Measurements from ENCODE around the gene HDHD5.
"Not testable (repeated sequence)": the region's sequence is repeated elsewhere in the genome, so short reads cannot be mapped to it uniquely, and the experiment has no call there.

The HDHD5 gene

DNA sequence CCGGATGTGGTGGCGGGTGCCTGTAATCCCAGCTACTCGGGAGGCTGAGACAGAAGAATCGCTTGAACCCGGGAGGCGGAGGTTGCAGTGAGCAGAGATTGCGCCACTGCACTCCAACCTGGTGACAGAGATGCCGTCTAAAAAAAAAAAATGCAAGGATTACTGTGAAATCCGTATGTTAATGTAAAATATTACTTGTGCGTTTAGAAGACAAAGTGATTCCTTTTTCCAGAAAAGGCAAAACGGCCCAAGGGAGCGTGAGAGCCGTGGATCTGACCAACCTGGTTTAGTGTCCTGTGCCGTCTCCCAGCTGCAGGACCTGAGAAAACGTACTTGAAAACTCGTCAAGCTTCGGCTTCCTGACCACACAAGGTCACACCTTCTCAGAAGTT, 905 bp downstream of the HDHD5 start:
- in situ Hi-C loops (cut with MboI; ENCODE audit: low sequenced_read_pairs, unreplicated experiment): no loop called here
- DNase-seq (ENCODE audit: low spot score): no peak
- TF ChIP-seq, protein P1, sequence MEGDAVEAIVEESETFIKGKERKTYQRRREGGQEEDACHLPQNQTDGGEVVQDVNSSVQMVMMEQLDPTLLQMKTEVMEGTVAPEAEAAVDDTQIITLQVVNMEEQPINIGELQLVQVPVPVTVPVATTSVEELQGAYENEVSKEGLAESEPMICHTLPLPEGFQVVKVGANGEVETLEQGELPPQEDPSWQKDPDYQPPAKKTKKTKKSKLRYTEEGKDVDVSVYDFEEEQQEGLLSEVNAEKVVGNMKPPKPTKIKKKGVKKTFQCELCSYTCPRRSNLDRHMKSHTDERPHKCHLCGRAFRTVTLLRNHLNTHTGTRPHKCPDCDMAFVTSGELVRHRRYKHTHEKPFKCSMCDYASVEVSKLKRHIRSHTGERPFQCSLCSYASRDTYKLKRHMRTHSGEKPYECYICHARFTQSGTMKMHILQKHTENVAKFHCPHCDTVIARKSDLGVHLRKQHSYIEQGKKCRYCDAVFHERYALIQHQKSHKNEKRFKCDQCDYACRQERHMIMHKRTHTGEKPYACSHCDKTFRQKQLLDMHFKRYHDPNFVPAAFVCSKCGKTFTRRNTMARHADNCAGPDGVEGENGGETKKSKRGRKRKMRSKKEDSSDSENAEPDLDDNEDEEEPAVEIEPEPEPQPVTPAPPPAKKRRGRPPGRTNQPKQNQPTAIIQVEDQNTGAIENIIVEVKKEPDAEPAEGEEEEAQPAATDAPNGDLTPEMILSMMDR (IDR thresholded peaks at IDR 0.05; ENCODE audit: borderline replicate concordance, control extremely low read depth, extremely low read depth, insufficient read depth, missing control alignments): no peak

DNA sequence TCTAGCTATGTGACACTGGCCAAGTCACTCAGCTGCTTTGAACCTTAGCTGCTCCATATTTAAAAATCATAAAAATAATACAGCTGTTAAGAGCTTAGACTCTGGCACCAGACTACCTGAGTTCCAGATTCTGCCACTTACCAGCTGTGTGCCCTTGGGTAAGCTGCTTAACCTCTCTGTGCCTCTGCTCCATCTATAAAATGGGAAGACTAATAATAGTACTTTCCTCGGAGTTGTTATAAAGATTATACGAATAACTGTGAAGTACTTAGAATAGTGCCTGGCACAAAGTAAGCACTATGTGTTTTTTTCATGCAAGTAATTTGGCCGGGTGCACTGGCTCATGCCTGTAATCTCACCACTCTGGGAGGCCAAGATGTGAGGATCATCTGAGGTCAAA, 1.4 kb downstream of the HDHD5 start:
- in situ Hi-C loops (cut with MboI; ENCODE audit: low sequenced_read_pairs, unreplicated experiment): no loop called here
- TF ChIP-seq, protein P1 (IDR thresholded peaks at IDR 0.05; ENCODE audit: borderline replicate concordance, control extremely low read depth, extremely low read depth, insufficient read depth, missing control alignments): no peak

DNA sequence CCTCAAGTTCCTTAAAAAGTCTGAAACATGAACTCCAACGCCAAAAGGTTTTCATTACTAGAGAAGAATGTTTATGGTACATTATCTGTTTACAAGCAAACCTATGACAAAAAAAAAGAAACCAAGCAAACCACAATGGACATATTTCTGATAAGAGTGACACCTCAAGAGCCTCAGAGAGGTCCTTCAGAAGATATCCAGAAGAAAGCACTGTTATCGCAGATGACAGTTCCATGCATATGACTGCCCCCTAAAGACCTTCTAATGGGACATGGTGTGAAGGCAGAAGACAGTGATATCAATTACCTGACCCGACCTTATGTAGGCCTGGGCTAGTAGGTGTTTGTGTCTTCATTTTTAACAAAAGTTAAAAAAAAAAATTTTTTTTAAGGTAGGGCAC, 3.1 kb downstream of the HDHD5 start:
- in situ Hi-C loops (cut with MboI; ENCODE audit: low sequenced_read_pairs, unreplicated experiment): no loop called here

More for the DNA sequence above, 1.4 kb downstream of the HDHD5 start:
- DNase-seq (ENCODE audit: low spot score): no peak

DNA sequence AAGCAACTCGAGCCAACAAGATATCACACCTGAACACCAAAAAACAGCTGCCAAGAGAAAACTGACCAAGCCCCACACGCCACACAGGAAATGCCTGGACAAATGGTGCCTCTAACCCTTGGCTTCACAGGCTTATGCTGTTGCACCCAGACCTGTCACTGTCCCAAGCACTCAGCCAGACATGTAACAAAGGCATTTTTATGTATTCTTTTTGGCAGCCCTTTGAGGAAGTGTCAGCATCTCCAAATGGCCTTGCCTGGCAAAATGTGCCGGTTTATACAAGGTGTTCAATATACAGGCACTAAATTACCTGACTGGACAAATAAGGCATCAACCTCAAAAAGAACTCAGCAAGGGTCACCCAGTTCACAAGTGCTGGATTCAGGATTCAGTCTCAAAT, 6.1 kb downstream of the HDHD5 start:
- DNase-seq (ENCODE audit: low spot score): no peak
- TF ChIP-seq, protein P1 (IDR thresholded peaks at IDR 0.05; ENCODE audit: borderline replicate concordance, control extremely low read depth, extremely low read depth, insufficient read depth, missing control alignments): no peak
- in situ Hi-C loops (cut with MboI; ENCODE audit: low sequenced_read_pairs, unreplicated experiment): no loop called here

More for the DNA sequence above, 3.1 kb downstream of the HDHD5 start:
- no peak for DNase-seq (ENCODE audit: low spot score)
- TF ChIP-seq, protein P1 (IDR thresholded peaks at IDR 0.05; ENCODE audit: borderline replicate concordance, control extremely low read depth, extremely low read depth, insufficient read depth, missing control alignments): no peak

DNA sequence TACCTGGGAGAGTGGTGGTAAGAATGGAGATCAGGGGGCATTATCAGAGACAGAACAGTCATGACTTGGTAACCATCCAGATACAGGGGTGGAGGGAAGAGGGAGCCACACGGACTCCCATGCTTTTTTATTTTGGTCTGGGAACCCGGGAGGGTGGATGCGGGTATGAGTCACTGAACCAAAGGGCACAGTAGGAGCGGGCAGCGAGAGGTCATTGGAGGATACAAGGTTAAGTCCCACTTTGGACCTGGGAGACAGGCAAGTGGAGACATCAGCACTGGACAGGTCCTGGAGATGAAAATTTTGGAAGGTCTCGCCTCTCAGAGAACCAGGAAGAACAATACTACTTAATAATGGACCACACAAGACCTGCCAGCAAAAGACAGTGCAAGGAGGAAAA, 6.7 kb downstream of the HDHD5 start:
- in situ Hi-C loops (cut with MboI; ENCODE audit: low sequenced_read_pairs, unreplicated experiment): no loop called here
- TF ChIP-seq, protein P1 (IDR thresholded peaks at IDR 0.05; ENCODE audit: borderline replicate concordance, control extremely low read depth, extremely low read depth, insufficient read depth, missing control alignments): no peak
- DNase-seq (ENCODE audit: low spot score): no peak

DNA sequence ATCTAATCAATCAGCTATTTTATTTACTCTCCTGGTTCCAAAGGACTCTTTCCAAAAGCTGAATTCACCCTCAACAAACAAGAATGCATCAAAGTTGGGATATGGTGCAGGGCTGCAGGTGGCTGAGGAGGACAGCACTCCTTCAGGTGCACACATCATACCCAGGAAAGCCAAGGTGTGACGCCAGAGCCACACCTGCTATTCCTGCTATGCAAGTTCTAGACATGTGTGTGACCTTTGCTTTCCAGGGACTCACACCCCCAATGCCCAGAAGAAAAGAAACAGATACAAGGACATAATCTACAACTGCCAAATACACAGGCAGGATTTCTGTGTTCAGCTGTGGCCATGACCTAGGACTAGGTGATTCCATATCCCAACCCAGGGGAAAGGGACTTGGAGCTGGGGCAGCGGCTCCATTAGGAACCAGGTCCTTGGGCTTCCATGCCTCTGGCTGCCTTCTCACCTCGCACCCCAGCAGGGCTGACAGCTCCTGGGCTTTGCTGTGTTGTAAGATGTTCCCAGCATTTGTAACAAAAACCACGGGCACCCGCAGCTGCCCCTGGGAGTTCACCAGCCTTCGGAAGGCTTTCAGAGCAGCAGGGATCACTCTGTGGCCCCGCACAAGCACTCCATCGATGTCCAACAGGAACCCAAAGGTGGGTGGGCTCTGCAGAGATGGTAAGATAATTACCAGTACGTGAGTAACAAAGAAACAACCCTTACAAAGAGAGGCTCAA, 9.8 kb downstream of the HDHD5 start:
- in situ Hi-C loops (cut with MboI; ENCODE audit: low sequenced_read_pairs, unreplicated experiment): no loop called here
- TF ChIP-seq, protein P1 (IDR thresholded peaks at IDR 0.05; ENCODE audit: borderline replicate concordance, control extremely low read depth, extremely low read depth, insufficient read depth, missing control alignments): no peak
- DNase-seq (ENCODE audit: low spot score): no peak

DNA sequence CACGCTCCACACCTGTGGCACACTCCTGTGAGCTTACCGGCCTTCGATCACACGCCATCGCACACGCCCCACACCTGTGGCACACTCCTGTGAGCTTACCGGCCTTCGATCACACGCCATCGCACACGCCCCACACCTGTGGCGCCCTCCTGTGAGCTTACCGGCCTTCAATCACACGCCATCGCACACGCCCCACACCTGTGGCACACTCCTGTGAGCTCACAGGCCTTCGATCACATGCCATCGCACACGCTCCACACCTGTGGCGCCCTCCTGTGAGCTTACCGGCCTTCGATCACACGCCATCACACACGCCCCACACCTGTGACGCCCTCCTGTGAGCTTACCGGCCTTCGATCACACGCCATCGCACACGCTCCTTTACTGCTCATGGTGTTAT, 11.6 kb downstream of the HDHD5 start:
- DNase-seq (ENCODE audit: low spot score); in situ Hi-C loops (cut with MboI; ENCODE audit: low sequenced_read_pairs, unreplicated experiment): not testable (repeated sequence)

All from GM13976 (cell line).